H1 (cell line): Measurements from ENCODE around the gene POU2F2. TPM values are rescaled to one million over a fixed set of nuclear protein-coding genes. Genes with fewer than 3 reads are reported as not detected.

Experiments
- BRCA1 ChIP-seq: IDR thresholded peaks from 2 replicates; pipeline ENCODE4 v1.6.1; 2012; ENCODE audit warnings: low read depth, low read length, improper control_type of control experiment
- CHD1 ChIP-seq: IDR thresholded peaks from 2 replicates; pipeline ENCODE4 v1.6.1; 2012; ENCODE audit warnings: low read depth, low read length, improper control_type of control experiment
- JUND ChIP-seq: IDR thresholded peaks from 2 replicates; pipeline ENCODE4 v1.6.1; 2011; ENCODE audit warnings: mild to moderate bottlenecking, improper control_type of control experiment, low read length
- MAFK ChIP-seq: IDR thresholded peaks from 2 replicates; pipeline ENCODE4 v1.6.1; 2012; ENCODE audit warnings: low read depth, mild to moderate bottlenecking, improper control_type of control experiment, low read length
- SAP30 ChIP-seq: fragments of 300-600 bp; sonication (generic); IDR thresholded peaks from 2 replicates; pipeline ENCODE4 v1.7.1; 2012; ENCODE audit warnings: low read length, moderate library complexity, mild to moderate bottlenecking, inconsistent platforms; ENCODE audit not compliant: insufficient read depth, insufficient replicate concordance
- SRF ChIP-seq: IDR thresholded peaks from 2 replicates; pipeline ENCODE4 v1.6.1; 2011; ENCODE audit warnings: mild to moderate bottlenecking, low read depth, low read length, moderate library complexity
- TAF1 ChIP-seq: IDR thresholded peaks from 2 replicates; pipeline ENCODE4 v1.6.1; 2011; ENCODE audit warnings: mild to moderate bottlenecking, low read depth, low read length
- polyA plus RNA-seq, 7 experiments: library from polyadenylated mRNA; depleted of rRNA in 3 of 7; stranded (reverse) in 5 of 7; unstranded in 2 of 7; fragments of >200 nt in 5 of 7; fragments of 200-250 nt in 2 of 7; gene quantifications; 1 replicate in 5 of 7; 2 replicates in 1 of 7; 4 replicates in 1 of 7; pipeline versions ENCODE4 v1.2.1 to v1.2.3, GENCODE V29; 2011 to 2013; ENCODE audit warnings: missing spikeins in 2 of 7, mixed read lengths in 2 of 7
- total RNA-seq: library from RNA; stranded (reverse); fragmentation: NEBNext Ultra II Directional; extraction: Animal tissue kit (Norgen Biotek cat#: 25700); gene quantifications from 2 replicates; pipeline ENCODE4 v1.2.1, GENCODE V29; 2021

Gene POU2F2
- total and polyA plus RNA-seq, 2 of the 8 experiments (the other 6 are each of a cell fraction or from before 2014, with no cell fraction given) = 5.0 to 6.1 TPM

GRCh38 chr19:42177686-42178019, 45.4 kb upstream of the POU2F2 start (continued):
- no peak for TF ChIP-seq BRCA1
- no peak for TF ChIP-seq SRF
- TF ChIP-seq JUND = no peak
- TF ChIP-seq MAFK = no peak
- TF ChIP-seq SAP30 = no peak
- no peak for TF ChIP-seq TAF1
- no peak for TF ChIP-seq CHD1
